A673 (cell line): ENCODE data around the gene TNFRSF6B. TPM values are rescaled to one million over a fixed set of nuclear protein-coding genes. Genes with fewer than 3 reads are reported as not detected.

Experiments
- BruUV-seq: library from RNA; stranded (reverse); fragments of 400-500 nt; replicated peaks from 2 replicates; lab custom pipeline; 2021; lab: Mats Ljungman, UMichigan
- CTCF ChIA-PET: fragments of 300-600 bp; sonication (Branson Sonifier 250); formaldehyde crosslinking; loops from one replicate; lab custom pipeline; 2022; ENCODE audit warnings: antibody characterized with exemption; lab: Charles Lee
- POLR2A ChIA-PET: fragments of 300-600 bp; sonication (Branson Sonifier 250); formaldehyde crosslinking; loops from one replicate; lab custom pipeline; 2022; ENCODE audit warnings: antibody characterized with exemption; ENCODE audit not compliant: low non-redundant PET; lab: Charles Lee
- DNase-seq: peaks from one replicate; pipeline ENCODE4 v3.0.0-alpha.2; 2015; ENCODE audit warnings: low spot score
- H3K27ac ChIP-seq: fragments of 200-600 bp; sonication (generic); 2 replicates; pipeline ENCODE4 v1.5.1; 2016; ENCODE audit warnings: mixed run types, low read depth, mild to moderate bottlenecking, mixed read lengths, antibody characterized with exemption, low read length; ENCODE audit not compliant: poor library complexity, severe bottlenecking
- H3K27me3 ChIP-seq: fragments of 200-600 bp; sonication (generic); replicated peaks from 2 replicates; pipeline ENCODE4 v1.6.1; 2017; ENCODE audit warnings: mixed run types, low read depth, mild to moderate bottlenecking, mixed read lengths, antibody characterized with exemption, low read length; ENCODE audit not compliant: insufficient read depth, poor library complexity
- H3K36me3 ChIP-seq: fragments of 200-600 bp; sonication (generic); 2 replicates; pipeline ENCODE4 v1.6.1; 2016; ENCODE audit warnings: mixed run types, mild to moderate bottlenecking, mixed read lengths, antibody characterized with exemption, low read length; ENCODE audit not compliant: insufficient read depth, poor library complexity, severe bottlenecking
- H3K4me1 ChIP-seq: fragments of 200-600 bp; sonication (generic); 2 replicates; pipeline ENCODE4 v1.6.1; 2017; ENCODE audit warnings: mixed run types, mild to moderate bottlenecking, mixed read lengths, antibody characterized with exemption, low read length; ENCODE audit not compliant: insufficient read depth, poor library complexity, severe bottlenecking
- H3K4me3 ChIP-seq: fragments of 200-600 bp; sonication (generic); 2 replicates; pipeline ENCODE4 v1.5.1; 2016; ENCODE audit warnings: low read depth, mixed run types, mild to moderate bottlenecking, mixed read lengths, low read length; ENCODE audit not compliant: poor library complexity, severe bottlenecking
- H3K9me3 ChIP-seq: fragments of 200-600 bp; sonication (generic); 2 replicates; pipeline ENCODE4 v1.6.1; 2016; ENCODE audit warnings: mixed run types, low read depth, mild to moderate bottlenecking, mixed read lengths, antibody characterized with exemption, low read length; ENCODE audit not compliant: poor library complexity, severe bottlenecking
- CTCF ChIP-seq: fragments of 300-800, 200-600 bp; sonication (generic); conservative IDR thresholded peaks from 2 replicates; pipeline ENCODE4 v1.5.1; 2017; ENCODE audit warnings: low read depth, mild to moderate bottlenecking, antibody characterized with exemption, low read length, moderate library complexity, mixed read lengths
- EZH2 ChIP-seq: fragments of 200-600 bp; sonication (generic); IDR thresholded peaks from 2 replicates; pipeline ENCODE4 v1.6.1; 2017; ENCODE audit warnings: borderline replicate concordance, low read depth, mild to moderate bottlenecking, mixed read lengths, antibody characterized with exemption, low read length; ENCODE audit not compliant: poor library complexity, severe bottlenecking
- intact Hi-C: fragments of 100-400 bp; cut with micrococcal nuclease; formaldehyde crosslinking; loops from one replicate; pipeline ENCODE4 v1.10.0; 2022; ENCODE audit not compliant: unreplicated experiment
- total RNA-seq: library from RNA; stranded (reverse); gene quantifications from 2 replicates; pipeline ENCODE4 v1.2.3, GENCODE V29; 2021

Gene TNFRSF6B
- total RNA-seq, 1 experiment from 2014 or later = not detected

- intact Hi-C loops = no loop called here
- no peak overlapping the region for H3K4me3 ChIP-seq
- peaks cover 10% of the 10 kb centered on the region for H3K36me3 ChIP-seq
- TF ChIP-seq EZH2 (no peak), CTCF (no peak)
- POLR2A ChIA-PET = no interaction called here
- H3K4me1 ChIP-seq = no peaks in the 10 kb centered on the region
- H3K27ac ChIP-seq = no peak overlapping the region
- CTCF ChIA-PET = no interaction called here
- no peak for DNase-seq
- H3K27me3 ChIP-seq = no peaks in the 10 kb centered on the region
- no peaks in the 10 kb centered on the region for H3K9me3 ChIP-seq
- no TSS peak for BruUV-seq
These were observed 3.9 kb upstream of the TNFRSF6B start for GRCh38 chr20:63692436-63693082.

GRCh38 chr20:63693083-63693732 lies 3.2 kb upstream of the TNFRSF6B start:
- Histone ChIP-seq H3K36me3 (peaks cover 10% of the 10 kb centered on the region), H3K9me3 (no peaks in the 10 kb centered on the region), H3K27ac (no peak overlapping the region), H3K4me3 (no peak overlapping the region), H3K27me3 (no peaks in the 10 kb centered on the region), H3K4me1 (no peaks in the 10 kb centered on the region)
- ChIA-PET CTCF (no interaction called here), POLR2A (no interaction called here)
- intact Hi-C loops = no loop called here
- DNase-seq = no peak
- no TSS peak for BruUV-seq
- TF ChIP-seq EZH2 = no peak

GRCh38 chr20:63693733-63694583 lies 2.5 kb upstream of the TNFRSF6B start:
- H3K27me3 ChIP-seq = no peaks in the 10 kb centered on the region
- H3K4me1 ChIP-seq = peaks cover 7% of the 10 kb centered on the region
- POLR2A ChIA-PET = no interaction called here
- CTCF ChIA-PET = no interaction called here
- intact Hi-C loops = no loop called here
- no peak for DNase-seq
- H3K4me3 ChIP-seq = no peak overlapping the region
- no TSS peak for BruUV-seq
- H3K36me3 ChIP-seq = peaks cover 10% of the 10 kb centered on the region
- H3K27ac ChIP-seq = no peak overlapping the region
- H3K9me3 ChIP-seq = no peaks in the 10 kb centered on the region
- TF ChIP-seq EZH2 (no peak), CTCF (no peak)
